Glomerular visceral epithelial cell (primary cell): Measurements from ENCODE around the gene CSPG5.

Experiments
- DNase-seq: peaks from one replicate; pipeline ENCODE4 v3.0.0-alpha.2; 2016; ENCODE audit errors: extremely low spot score

The CSPG5 gene, protein sequence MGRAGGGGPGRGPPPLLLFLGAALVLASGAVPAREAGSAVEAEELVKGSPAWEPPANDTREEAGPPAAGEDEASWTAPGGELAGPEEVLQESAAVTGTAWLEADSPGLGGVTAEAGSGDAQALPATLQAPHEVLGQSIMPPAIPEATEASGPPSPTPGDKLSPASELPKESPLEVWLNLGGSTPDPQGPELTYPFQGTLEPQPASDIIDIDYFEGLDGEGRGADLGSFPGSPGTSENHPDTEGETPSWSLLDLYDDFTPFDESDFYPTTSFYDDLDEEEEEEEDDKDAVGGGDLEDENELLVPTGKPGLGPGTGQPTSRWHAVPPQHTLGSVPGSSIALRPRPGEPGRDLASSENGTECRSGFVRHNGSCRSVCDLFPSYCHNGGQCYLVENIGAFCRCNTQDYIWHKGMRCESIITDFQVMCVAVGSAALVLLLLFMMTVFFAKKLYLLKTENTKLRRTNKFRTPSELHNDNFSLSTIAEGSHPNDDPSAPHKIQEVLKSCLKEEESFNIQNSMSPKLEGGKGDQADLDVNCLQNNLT

DNA sequence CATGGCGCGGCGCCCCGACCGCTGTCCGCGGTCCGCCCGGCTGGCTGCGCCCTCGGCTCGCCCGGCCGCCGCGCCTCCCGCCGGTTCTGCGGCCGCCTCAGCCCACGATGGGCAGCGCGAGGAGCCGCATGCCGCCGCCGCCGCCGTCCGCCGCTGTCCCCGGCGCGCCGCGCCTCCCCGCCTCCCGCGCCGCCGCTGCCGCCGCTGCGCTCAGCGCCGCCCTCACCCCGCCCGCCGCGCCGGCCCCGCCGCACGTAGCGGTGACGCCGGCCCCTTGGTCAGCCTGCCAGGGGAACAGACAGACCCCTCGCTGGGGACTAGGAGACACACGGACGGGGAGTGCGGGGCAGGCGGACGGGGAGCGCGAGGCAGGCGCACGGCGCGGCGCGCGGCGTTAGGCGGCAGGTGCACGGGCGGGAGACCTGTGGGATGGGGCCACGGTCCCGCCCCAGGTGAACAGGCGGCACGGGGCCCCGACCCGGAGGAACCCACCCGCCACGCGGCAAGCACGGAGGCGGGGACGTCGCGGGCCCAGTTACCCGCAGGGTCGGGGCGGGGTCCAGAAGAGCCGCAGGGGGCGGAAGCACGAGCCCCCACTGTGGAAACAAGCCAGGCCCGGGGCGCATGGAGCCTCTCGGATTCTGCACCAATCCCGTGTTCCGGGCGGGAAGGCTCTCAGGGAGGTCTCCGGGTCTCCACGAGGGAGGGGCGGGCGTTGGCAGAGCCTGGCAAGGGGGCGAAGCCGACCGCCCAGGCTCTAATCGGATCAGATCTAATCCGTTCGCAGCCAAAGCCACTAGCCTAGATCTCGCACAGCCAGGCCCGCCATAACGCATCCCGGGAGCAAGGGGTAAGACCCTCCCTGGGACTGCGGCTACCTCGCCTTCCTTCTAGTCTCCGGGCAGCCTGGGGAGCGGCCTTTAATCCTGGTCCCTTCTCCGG, at the start of gene CSPG5:
Gene CSPG5, minus strand, starts transcription at position 175 of the 942 bp plus-strand sequence. Its CDS starts 172 bp downstream, at position 3.
- no peak for DNase-seq

- DNase-seq = no peak
These were observed 49.8 kb upstream of the CSPG5 start for GRCh38 chr3:47628426-47628825.

GRCh38 chr3:47622671-47623461, 44.2 kb upstream of the CSPG5 start:
- no peak for DNase-seq

DNA sequence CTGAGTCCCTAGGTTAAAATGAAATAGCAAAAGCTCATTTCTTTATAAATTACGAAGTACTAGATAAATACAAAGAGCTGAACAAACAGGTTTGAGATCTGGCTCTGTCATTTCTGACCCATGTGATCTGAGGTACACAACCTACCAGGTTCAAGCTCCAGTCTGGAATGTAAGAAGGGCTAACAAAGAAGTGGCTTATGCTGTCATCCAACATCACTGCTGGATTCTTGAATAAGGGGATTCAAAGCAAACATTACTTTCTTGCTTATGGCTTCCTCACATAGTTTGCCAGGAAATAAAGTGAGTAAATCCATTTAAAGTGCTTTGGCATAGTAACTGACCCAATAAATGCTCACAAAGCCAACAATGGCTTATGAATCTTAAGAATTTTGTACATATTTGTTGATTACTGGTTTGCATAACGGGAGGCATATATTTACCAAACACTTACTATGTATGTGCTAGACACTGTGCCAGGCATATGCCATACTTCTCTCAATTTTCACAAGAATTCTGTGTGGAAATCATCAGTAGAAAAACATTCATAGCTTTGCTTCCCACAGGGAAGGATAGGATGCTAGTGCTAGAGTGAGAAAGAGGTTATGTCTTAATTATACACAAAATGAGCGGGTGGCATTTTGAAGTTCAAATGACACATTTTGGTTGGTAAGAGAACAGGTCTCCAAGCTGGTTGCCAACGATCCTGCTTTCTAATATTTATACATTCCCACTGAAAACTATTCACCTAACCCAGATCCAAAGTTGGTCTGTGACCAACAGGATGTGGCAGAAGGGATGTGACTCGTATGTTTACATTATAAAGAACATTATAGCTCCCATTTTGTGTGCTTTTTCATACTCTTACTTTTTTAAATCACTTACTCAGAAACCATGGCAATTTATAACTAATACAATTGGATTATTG, 38.7 kb upstream of the CSPG5 start:
- peak; percentile 22 for DNase-seq

DNA sequence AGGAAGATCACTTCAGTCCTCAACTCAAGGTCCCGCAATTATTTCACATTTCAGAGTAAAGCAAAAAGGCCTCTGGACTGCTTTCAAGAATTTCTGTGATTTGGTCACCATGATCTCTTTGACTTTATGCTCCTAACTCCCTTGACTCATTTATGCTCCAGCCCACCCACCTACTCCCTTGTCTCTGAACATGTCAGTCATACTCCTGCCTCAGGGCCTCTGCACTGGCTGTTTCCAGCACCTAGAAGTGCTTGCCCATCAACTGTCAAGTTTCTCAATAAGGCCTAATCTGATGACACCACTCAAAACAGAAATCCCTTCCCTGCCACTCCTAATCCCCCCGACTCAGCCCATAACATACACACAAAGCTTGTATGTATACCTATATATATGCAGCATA, 36.1 kb upstream of the CSPG5 start:
- no peak for DNase-seq

DNA sequence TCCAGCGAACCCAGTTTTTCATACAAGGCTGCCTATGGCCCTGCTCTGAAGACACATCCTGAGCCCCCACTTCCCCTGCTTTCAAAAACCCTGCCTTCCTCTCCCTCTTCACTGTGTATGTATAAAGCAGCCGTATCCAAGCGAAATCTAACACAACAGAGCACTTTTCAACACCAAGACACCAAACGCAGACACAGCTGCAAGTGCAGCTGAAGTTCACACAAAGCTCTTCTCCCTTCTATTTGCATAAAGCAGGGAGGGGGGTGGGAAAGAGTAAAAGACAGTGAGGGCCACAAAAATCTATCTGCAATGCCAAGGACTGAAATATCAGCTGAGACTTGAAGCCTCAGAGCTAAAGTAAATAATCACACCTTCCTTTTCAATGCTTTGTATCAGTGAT, 35.1 kb upstream of the CSPG5 start:
- DNase-seq = no peak

- DNase-seq = no peak
These were observed 34.2 kb upstream of the CSPG5 start for GRCh38 chr3:47612879-47613278.

DNA sequence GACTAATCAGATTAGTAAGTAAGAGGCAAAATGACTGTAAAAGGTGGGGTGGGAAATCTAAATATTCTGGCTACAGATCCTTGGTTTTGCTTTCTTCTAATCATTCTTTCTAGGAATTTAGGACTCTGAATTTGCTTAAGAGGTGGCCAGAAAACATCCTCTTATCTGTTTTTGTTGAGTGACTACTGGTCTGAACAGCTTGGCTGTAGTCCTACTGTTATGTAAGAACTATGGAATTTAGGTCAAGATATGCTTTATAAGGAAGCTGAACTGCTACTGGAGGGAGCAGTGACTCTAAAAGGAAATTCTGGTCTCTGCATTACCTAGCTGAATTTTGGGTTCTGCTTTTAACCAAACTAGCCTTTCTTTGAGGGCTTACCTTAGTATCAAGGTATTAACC, 33.5 kb upstream of the CSPG5 start:
- peak; percentile 33 for DNase-seq

DNA sequence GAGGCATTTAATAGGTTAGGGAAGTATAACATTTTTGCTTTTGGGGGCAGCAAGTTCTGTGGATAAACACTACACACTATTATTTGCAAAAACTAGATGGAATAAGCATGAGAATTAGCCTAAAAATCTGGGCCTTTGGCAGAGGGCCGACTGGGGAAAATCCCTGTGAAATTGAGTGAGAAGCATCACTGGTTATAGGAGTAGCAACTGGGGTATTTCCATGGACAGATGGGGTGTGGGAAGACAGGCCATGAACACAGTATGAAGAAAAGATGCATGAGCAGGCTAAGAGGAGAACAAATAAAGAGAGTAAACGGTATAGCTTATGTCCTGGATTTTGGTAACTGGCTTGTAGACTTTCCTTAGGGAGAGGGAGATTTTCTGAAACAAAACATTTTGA, 32.9 kb upstream of the CSPG5 start:
- DNase-seq = no peak

DNA sequence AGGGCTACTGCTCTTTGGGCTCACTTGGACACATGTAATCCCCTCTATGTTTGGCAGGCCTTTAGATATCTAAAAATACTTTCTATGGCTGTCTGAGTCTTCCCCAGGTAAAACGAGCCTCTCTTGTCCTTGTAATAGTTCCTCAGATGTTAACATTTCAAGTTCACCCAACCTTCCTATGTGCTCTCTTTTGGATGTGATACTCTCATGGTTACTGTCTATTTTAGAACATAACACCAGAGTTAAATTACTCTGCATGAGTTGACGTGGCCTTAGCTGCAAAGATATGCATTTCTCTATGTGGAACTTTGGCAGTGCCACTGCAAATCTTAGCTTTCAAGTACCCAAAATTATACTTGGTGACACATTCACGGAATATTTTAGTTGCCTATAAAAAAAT, 31.9 kb upstream of the CSPG5 start:
- no peak for DNase-seq

- DNase-seq = no peak
These were observed 28.7 kb upstream of the CSPG5 start for GRCh38 chr3:47607335-47607734.

DNA sequence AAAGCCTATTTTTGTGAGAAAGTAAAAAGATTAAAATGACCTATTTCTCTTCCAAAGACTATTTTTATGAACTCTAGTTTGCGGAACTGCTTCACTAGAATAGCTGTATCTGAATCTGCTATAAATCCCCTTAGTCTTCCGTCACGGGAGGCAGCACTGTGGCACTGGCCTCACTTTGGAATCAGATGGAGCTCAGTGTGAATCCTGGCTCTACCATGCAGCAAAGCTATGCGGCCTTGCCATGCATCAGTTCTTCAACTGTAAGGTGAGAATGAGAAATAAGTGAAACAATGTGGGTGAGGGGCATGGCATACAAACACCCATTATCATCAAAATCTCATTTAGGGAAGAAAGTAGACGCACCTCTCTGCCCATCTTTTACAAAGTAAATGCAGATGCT, 27.5 kb upstream of the CSPG5 start:
- no peak for DNase-seq

DNA sequence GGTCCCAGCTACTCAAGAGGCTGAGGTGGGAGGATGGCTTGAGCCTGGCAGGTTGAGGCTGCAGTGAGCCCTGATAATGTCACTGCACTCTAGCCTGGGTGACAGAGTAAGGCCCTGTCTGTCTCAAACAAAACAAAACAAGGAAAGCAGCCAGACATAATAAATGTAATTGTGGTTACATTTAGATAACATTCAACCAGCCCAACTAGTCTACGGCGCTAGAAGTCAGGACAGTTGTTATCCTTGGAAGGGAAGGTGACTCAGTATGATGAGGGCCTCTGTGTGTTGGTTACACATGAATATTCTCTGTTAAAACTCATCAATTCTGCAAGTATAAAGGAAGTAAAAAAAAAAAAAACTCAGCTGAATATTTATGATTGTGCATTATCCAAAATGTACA, 27.0 kb upstream of the CSPG5 start:
- DNase-seq = peak; percentile 60

DNA sequence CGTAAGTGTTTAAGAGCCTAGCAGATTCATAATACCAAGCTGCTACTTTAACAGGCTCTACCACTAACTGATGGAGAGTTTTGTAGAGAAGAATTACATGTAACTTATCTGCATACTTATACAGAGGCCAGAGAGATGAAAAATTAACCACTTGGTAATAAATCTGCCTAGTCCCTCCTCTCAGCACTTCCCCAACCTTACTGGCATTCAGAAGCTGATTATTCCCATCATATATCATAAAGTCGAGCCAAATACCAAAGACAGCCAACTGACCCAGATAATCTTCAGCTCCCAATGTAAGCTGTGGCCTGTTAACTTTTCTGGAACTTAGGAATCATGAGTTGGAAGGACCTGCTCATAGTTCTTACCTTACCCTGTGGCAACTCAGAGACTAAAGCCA, 25.5 kb upstream of the CSPG5 start:
- DNase-seq = no peak

- no peak for DNase-seq
These were observed 24.7 kb upstream of the CSPG5 start for GRCh38 chr3:47603332-47603731.

- no peak for DNase-seq
These were observed 22.6 kb upstream of the CSPG5 start for GRCh38 chr3:47601281-47601680.

DNA sequence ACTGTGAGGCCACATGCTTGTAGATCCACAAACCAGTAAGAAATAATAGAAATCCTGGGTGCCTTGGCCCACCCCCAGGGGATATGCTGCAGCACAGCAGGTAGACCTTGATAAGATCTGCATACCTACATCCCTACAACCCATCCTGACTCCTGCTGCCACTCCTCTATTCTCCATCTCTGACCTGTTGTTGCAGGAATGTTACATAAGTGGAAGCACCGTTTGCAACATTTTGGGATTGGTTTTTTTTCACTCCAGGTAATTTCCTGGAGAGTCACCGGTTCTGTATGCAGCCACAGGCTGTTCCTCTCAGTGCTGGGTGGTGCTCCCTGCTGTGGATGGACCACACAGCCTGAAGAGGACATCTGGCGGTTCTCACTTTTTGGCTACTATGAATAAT, 16.1 kb upstream of the CSPG5 start:
- DNase-seq = no peak

DNA sequence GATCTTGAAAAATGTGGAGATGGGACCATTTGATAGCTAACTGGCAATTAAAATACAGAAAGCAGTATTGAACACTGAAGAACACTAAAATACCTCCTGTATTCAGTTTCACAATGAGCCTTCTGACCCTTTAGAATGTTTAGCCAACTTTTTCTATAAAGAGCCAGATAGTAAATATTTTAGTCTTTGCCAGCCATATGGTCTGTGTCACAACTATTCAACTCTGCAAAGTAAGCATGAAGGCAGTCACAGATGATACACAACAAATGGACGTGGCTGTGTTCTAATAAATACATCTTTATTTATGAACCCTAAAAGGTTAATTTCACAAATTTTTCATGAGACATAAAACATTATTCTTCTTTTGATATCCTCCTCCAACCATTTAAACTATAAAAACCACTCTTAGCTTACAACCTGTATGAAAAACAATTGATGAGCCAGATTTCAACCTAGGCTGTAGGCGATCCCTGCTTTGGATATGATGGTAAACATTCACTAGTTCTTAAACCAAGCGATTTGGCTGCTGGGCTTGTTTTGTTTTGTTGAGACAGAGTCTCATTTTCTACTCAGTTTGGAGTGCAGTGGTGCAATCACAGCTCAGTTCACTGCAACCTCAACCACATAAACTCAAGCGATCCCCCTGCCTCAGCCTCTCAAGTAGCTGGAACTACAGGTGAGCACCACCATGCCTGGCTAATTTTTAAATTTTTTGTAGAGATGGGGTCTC, 13.6 kb upstream of the CSPG5 start:
- no peak for DNase-seq

DNA sequence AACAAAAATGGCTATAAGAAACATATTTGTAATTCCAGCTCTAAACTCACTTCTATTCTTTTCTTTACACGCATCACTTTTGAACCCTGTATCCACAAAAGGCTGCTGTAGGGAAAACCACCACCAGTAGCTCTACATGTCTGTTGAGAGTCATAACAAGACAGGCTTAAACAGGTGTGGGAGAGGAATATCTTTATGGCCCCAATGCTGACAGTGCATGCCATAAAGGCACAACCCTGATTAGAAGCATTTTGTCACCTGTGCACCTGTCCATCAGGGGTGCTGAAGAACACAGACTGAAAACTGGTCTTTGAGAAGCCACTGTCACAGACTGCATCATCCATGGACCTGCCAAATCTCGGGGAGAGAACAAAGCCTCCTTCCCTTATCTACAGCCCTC, 11.6 kb upstream of the CSPG5 start:
- DNase-seq = no peak

DNA sequence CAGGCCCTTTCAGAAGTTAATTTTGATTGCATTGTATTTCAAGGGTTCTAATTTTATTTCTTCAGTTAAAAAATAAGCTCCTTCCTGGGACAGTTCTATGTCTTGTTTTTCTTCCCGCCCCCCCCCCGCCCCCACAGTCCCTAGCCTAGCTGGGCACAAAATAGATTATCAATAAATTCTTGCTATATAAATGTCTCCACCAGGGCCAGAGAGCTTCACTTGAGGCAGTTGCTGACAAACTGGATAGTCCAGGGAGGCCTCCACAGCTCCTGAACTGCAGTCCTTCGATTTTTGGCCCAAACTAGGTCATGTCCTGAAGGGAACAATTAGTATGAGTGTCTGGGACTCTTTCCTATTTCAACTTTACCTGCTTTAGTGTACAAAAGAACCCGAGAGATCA, 9.9 kb upstream of the CSPG5 start:
- DNase-seq = no peak
